ENCODE data around the gene SLC12A7. TPM values are rescaled to one million over a fixed set of nuclear protein-coding genes. Genes with fewer than 3 reads are reported as not detected.

Gene SLC12A7
- total RNA-seq, 4 donors from 2014 or later = 18.8 to 28.7 (median 24.5) TPM

- Histone ChIP-seq H3K9me3 (no peaks in the 10 kb centered on the region), H3K27me3 (no peaks in the 10 kb centered on the region), H3K36me3 (peaks cover 0 to 62% of the 10 kb centered on the region in 2 donors), H3K4me1 (no peaks in the 10 kb centered on the region), H3K4me3 (no peak overlapping the region), H3K27ac (no peak overlapping the region)
- no peak for ATAC-seq
- TF ChIP-seq CTCF (IDR thresholded peaks at IDR 0.05) = no peak
- no peak for TF ChIP-seq POLR2A (IDR thresholded peaks at IDR 0.05)
- TF ChIP-seq POLR2AphosphoS5 (IDR thresholded peaks at IDR 0.05) = no peak
- TF ChIP-seq EP300 (IDR thresholded peaks at IDR 0.05) = no peak
- 69% methylated on average over 3 of the region's 16 CpGs; no CpG with 5 or more reads in 1 of the 2 donors for WGBS, 2 donors (ENCODE audit: low coverage in 1 of 2)
Observed at GRCh38 chr5:1051366-1051720, 60.5 kb downstream of the SLC12A7 start.

GRCh38 chr5:1050423-1051365, 61.2 kb downstream of the SLC12A7 start:
- Histone ChIP-seq H3K27ac (no peak overlapping the region), H3K4me1 (no peaks in the 10 kb centered on the region), H3K4me3 (no peak overlapping the region), H3K36me3 (peaks cover 0 to 55% of the 10 kb centered on the region in 2 donors), H3K27me3 (no peaks in the 10 kb centered on the region), H3K9me3 (no peaks in the 10 kb centered on the region)
- no peak for TF ChIP-seq CTCF (IDR thresholded peaks at IDR 0.05)
- no peak for TF ChIP-seq POLR2A (IDR thresholded peaks at IDR 0.05)
- no peak for TF ChIP-seq POLR2AphosphoS5 (IDR thresholded peaks at IDR 0.05)
- TF ChIP-seq EP300 (IDR thresholded peaks at IDR 0.05) = no peak
- ATAC-seq = no peak
- 75 to 82% methylated on average over 3 to 7 of the region's 29 CpGs for WGBS, 2 donors (ENCODE audit: low coverage in 1 of 2)

DNA sequence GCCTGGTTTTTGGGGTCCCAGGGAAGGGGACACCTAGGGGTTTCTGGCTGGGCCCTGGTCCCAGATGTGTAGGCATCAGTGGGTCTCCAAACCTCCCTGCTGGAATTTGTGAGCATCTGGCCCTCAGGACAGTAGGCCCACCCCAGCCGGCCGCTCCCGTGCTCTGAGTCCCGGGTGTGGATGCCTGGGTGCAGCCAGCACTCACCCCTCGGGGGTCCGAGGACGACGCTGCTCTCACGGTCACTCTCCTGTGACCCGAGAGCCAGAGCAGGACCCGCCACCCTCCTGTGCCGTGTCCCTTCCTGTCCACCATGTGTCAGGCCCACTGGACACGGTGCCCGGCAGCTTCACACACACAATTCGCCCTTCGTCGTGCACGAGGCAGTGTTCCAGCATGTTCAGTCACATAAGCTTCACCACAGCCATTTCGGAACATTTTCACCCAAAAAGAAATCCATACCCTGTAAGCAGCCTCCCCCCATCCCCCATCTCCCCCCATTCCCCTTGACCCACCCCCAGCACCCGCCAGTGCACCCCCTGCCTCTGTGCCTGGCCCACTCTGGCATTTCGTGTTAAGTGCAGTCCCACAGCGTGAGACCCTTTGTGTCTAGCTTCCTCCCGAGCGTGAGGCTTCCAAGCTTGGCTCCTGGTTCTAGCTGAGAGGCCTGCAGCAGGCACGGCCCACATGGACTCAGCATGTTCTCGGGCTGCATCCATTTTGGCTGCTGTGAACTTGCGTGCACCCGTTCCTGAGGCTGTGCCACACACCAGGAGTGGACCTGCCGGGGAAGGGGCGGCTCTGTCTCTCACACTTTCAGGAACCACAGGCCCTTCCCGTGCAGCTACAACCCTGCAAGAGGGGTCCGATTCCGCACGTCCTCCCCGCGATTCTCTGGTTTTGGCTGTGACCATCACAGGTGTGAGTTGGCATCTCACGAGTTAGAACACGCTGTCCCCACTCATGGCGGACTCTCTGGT, 62.7 kb downstream of the SLC12A7 start:
- TF ChIP-seq EP300 (IDR thresholded peaks at IDR 0.05) = no peak
- WGBS, 2 donors (ENCODE audit: low coverage in 1 of 2) = 76 to 84% methylated on average over 6 to 16 of the region's 39 CpGs

GRCh38 chr5:1048162-1048721, 63.6 kb downstream of the SLC12A7 start:
- Histone ChIP-seq H3K27me3 (no peaks in the 10 kb centered on the region), H3K4me1 (no peaks in the 10 kb centered on the region), H3K9me3 (no peaks in the 10 kb centered on the region), H3K27ac (no peak overlapping the region), H3K4me3 (no peak overlapping the region), H3K36me3 (peaks cover 0 to 31% of the 10 kb centered on the region in 2 donors)
- ATAC-seq = no peak
- TF ChIP-seq POLR2A (IDR thresholded peaks at IDR 0.05) (no peak), POLR2AphosphoS5 (IDR thresholded peaks at IDR 0.05) (no peak), EP300 (IDR thresholded peaks at IDR 0.05) (no peak), CTCF (IDR thresholded peaks at IDR 0.05) (no peak)
- WGBS, 2 donors (ENCODE audit: low coverage in 1 of 2) = 82 to 87% methylated on average over 11 of the region's 11 CpGs

More for the DNA sequence above, 62.7 kb downstream of the SLC12A7 start:
- Histone ChIP-seq H3K27me3 (no peaks in the 10 kb centered on the region), H3K4me1 (no peaks in the 10 kb centered on the region), H3K4me3 (no peak overlapping the region), H3K36me3 (peaks cover 0 to 40% of the 10 kb centered on the region in 2 donors), H3K9me3 (no peaks in the 10 kb centered on the region), H3K27ac (no peak overlapping the region)
- no peak for ATAC-seq
